ENCODE data around the gene UFD1.
"Not testable (repeated sequence)": the region's sequence is repeated elsewhere in the genome, so short reads cannot be mapped to it uniquely, and the experiment has no call there.

The UFD1 gene

DNA sequence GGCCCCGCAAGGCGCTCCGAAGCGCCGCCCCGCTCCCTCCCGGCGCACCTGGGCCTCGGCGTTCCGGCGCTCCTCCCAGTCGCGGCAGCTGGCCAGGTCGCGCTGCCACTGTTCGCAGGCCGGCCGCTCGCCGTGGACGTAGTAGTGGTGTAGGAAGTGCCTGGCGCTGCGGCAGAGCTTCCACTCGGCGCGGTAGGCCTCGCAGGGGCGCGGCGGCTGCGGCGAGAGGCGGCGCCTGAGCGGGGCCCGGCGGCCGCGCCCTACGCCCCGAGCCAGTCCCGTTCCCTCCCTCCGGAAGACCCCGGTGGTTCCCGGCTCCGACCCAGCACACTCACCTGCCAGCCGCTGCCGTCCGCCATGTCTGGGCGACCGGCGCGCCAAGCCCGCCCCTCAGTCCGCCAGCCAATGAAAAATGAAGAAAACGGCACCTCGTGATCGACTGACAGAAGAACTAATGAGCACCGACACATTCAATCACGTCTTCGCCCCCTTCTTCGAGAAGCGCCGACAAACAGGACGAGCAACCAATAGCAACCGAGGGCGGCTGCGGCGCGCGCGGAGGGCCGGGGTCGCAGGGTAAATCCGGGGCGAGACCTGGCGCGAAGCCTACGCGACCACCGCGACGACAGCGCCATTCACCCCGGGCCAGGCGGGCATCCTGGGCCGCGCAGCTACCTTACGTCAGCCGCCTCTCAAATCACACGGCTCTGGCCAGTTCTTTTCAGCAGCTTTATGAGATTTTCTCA is 31.5 kb downstream of the UFD1 start, which contains the start of gene C22orf39:
C22orf39 (minus strand) TSS at position 382 of the 746 bp plus-strand sequence; CDS start at position 359, 23 bp downstream.
- peaks cover 60% of the 10 kb centered on the region for H3K36me3 ChIP-seq (ENCODE audit: insufficient read depth, insufficient read length, low read length)
- TF ChIP-seq ZNF274 (IDR thresholded peaks at IDR 0.05; ENCODE audit: low read depth, low read length) (no peak), YY1 (IDR thresholded peaks at IDR 0.05; ENCODE audit: insufficient read depth, insufficient read length) (peak; percentile 74)

GRCh38 chr22:19446603-19447329 is 32.2 kb downstream of the UFD1 start:
- H3K27me3 ChIP-seq (ENCODE audit: insufficient read depth, insufficient read length) = no peaks in the 10 kb centered on the region
- H3K9ac ChIP-seq (ENCODE audit: insufficient read length, low read depth) = peak overlapping the region; percentile 93
- H3K4me3 ChIP-seq (ENCODE audit: insufficient read length, low read depth) = peak overlapping the region; percentile 54
- H3K4me1 ChIP-seq (ENCODE audit: insufficient read depth, insufficient read length) = peaks cover 5% of the 10 kb centered on the region
- no peaks in the 10 kb centered on the region for H3K9me3 ChIP-seq (ENCODE audit: insufficient read depth, low read length)
- no peak for TF ChIP-seq YY1 (IDR thresholded peaks at IDR 0.05; ENCODE audit: insufficient read depth, insufficient read length)
- TF ChIP-seq SUZ12 (IDR thresholded peaks at IDR 0.05; ENCODE audit: extremely low read depth, insufficient read depth, insufficient read length) = no peak
- no peak for TF ChIP-seq ZNF274 (IDR thresholded peaks at IDR 0.05; ENCODE audit: low read depth, low read length)
- DNase-seq (ENCODE audit: low read depth, low spot score) = no peak
- H3K36me3 ChIP-seq (ENCODE audit: insufficient read depth, insufficient read length, low read length) = peaks cover 60% of the 10 kb centered on the region

More for the DNA sequence above, 31.5 kb downstream of the UFD1 start, which contains the start of gene C22orf39:
- peak; percentile 83 for DNase-seq (ENCODE audit: low read depth, low spot score)
- Histone ChIP-seq H3K27me3 (ENCODE audit: insufficient read depth, insufficient read length) (no peaks in the 10 kb centered on the region), H3K9ac (ENCODE audit: insufficient read length, low read depth) (peak within 1 kb of the TSS; percentile 93), H3K4me1 (ENCODE audit: insufficient read depth, insufficient read length) (peaks cover 5% of the 10 kb centered on the region), H3K4me3 (ENCODE audit: insufficient read length, low read depth) (peak within 1 kb of the TSS; percentile 54), H3K9me3 (ENCODE audit: insufficient read depth, low read length) (no peaks in the 10 kb centered on the region)

- H3K4me3 ChIP-seq (ENCODE audit: insufficient read length, low read depth); H3K4me1 ChIP-seq (ENCODE audit: insufficient read depth, insufficient read length); H3K9ac ChIP-seq (ENCODE audit: insufficient read length, low read depth); H3K9me3 ChIP-seq (ENCODE audit: insufficient read depth, low read length); DNase-seq (ENCODE audit: low read depth, low spot score); H3K27me3 ChIP-seq (ENCODE audit: insufficient read depth, insufficient read length): not testable (repeated sequence)
- peaks cover 58% of the 10 kb centered on the region for H3K36me3 ChIP-seq (ENCODE audit: insufficient read depth, insufficient read length, low read length)
These were observed 33.6 kb downstream of the UFD1 start for GRCh38 chr22:19445279-19445982.

GRCh38 chr22:19443544-19444211 is 35.3 kb downstream of the UFD1 start:
- Histone ChIP-seq H3K36me3 (ENCODE audit: insufficient read depth, insufficient read length, low read length) (peaks cover 48% of the 10 kb centered on the region), H3K9ac (ENCODE audit: insufficient read length, low read depth) (no peak overlapping the region), H3K4me3 (ENCODE audit: insufficient read length, low read depth) (no peak overlapping the region), H3K9me3 (ENCODE audit: insufficient read depth, low read length) (no peaks in the 10 kb centered on the region), H3K4me1 (ENCODE audit: insufficient read depth, insufficient read length) (no peaks in the 10 kb centered on the region), H3K27me3 (ENCODE audit: insufficient read depth, insufficient read length) (no peaks in the 10 kb centered on the region)
- DNase-seq (ENCODE audit: low read depth, low spot score) = no peak
- TF ChIP-seq ZNF274 (IDR thresholded peaks at IDR 0.05; ENCODE audit: low read depth, low read length) (no peak), SUZ12 (IDR thresholded peaks at IDR 0.05; ENCODE audit: extremely low read depth, insufficient read depth, insufficient read length) (no peak), YY1 (IDR thresholded peaks at IDR 0.05; ENCODE audit: insufficient read depth, insufficient read length) (no peak)

DNA sequence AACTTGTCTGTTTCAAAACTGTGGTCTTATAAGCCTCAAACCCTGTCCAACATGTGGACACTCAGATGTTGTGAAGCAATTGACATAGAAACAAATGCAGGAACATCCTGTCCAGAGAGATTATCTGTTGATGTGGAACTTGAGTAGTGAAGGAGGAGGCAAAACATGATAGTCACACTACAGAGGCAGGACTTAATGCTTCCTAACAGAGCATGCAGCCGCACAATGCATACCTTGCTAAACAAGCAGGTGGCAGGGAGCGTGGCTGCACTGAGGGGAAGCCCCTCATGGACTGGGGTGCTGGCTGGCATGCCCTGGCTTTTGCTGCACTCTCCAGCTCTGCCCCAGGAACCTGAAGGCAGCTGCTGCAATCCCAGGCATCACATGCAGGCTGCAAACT is 36.8 kb downstream of the UFD1 start:
- H3K9me3 ChIP-seq (ENCODE audit: insufficient read depth, low read length) = no peaks in the 10 kb centered on the region
- no peak for TF ChIP-seq ZNF274 (IDR thresholded peaks at IDR 0.05; ENCODE audit: low read depth, low read length)
- TF ChIP-seq SUZ12 (IDR thresholded peaks at IDR 0.05; ENCODE audit: extremely low read depth, insufficient read depth, insufficient read length) = no peak
- no peak for TF ChIP-seq YY1 (IDR thresholded peaks at IDR 0.05; ENCODE audit: insufficient read depth, insufficient read length)
- peaks cover 51% of the 10 kb centered on the region for H3K36me3 ChIP-seq (ENCODE audit: insufficient read depth, insufficient read length, low read length)
- no peak for DNase-seq (ENCODE audit: low read depth, low spot score)
- no peaks in the 10 kb centered on the region for H3K4me1 ChIP-seq (ENCODE audit: insufficient read depth, insufficient read length)
- H3K9ac ChIP-seq (ENCODE audit: insufficient read length, low read depth) = no peak overlapping the region
- H3K27me3 ChIP-seq (ENCODE audit: insufficient read depth, insufficient read length) = no peaks in the 10 kb centered on the region
- H3K4me3 ChIP-seq (ENCODE audit: insufficient read length, low read depth) = no peak overlapping the region

GRCh38 chr22:19440411-19441195 is 38.4 kb downstream of the UFD1 start:
- DNase-seq (ENCODE audit: low read depth, low spot score) = no peak
- H3K4me3 ChIP-seq (ENCODE audit: insufficient read length, low read depth) = no peak overlapping the region
- no peaks in the 10 kb centered on the region for H3K4me1 ChIP-seq (ENCODE audit: insufficient read depth, insufficient read length)
- H3K9ac ChIP-seq (ENCODE audit: insufficient read length, low read depth) = no peak overlapping the region
- H3K36me3 ChIP-seq (ENCODE audit: insufficient read depth, insufficient read length, low read length) = peaks cover 47% of the 10 kb centered on the region
- no peak for TF ChIP-seq SUZ12 (IDR thresholded peaks at IDR 0.05; ENCODE audit: extremely low read depth, insufficient read depth, insufficient read length)
- TF ChIP-seq ZNF274 (IDR thresholded peaks at IDR 0.05; ENCODE audit: low read depth, low read length) = no peak
- no peak for TF ChIP-seq YY1 (IDR thresholded peaks at IDR 0.05; ENCODE audit: insufficient read depth, insufficient read length)
- H3K27me3 ChIP-seq (ENCODE audit: insufficient read depth, insufficient read length) = no peaks in the 10 kb centered on the region
- no peaks in the 10 kb centered on the region for H3K9me3 ChIP-seq (ENCODE audit: insufficient read depth, low read length)
